Keratinocyte (primary cell): Measurements from ENCODE around the gene METRNL. TPM values are rescaled to one million over a fixed set of nuclear protein-coding genes. Genes with fewer than 3 reads are reported as not detected.

Experiments
- DNase-seq: peaks from one replicate; pipeline ENCODE4 v3.0.0-alpha.2; 2011; ENCODE audit warnings: low read depth, missing footprints, low spot score
- FAIRE-seq: peaks from 2 replicates; lab custom pipeline; 2011; peaks lifted over from hg19 to GRCh38; lab: Jason Lieb, UNC
- H2AFZ ChIP-seq: 2 replicates; pipeline ENCODE4 v1.6.0; 2012; ENCODE audit warnings: low read length, control low read depth, inconsistent platforms; ENCODE audit not compliant: control insufficient read depth
- H3K27ac ChIP-seq: 2 replicates; pipeline ENCODE4 v1.5.1; 2011; ENCODE audit warnings: low read length; ENCODE audit not compliant: control insufficient read depth, insufficient read depth
- H3K27me3 ChIP-seq: 3 replicates; pipeline ENCODE4 v1.6.0; 2011; ENCODE audit warnings: low read length; ENCODE audit not compliant: control insufficient read depth, insufficient read depth; ENCODE audit errors: extremely low read depth
- H3K36me3 ChIP-seq, 2 experiments: 2 replicates in 1 of 2; 3 replicates in 1 of 2; pipeline ENCODE4 v1.5.1; 2011; ENCODE audit warnings: low read length in 2 of 2, mild to moderate bottlenecking in 1 of 2; ENCODE audit not compliant: control insufficient read depth in 2 of 2, insufficient read depth in 2 of 2; ENCODE audit errors: extremely low read depth in 1 of 2
- H3K4me1 ChIP-seq: 3 replicates; pipeline ENCODE4 v1.5.1; 2011; ENCODE audit warnings: low read length; ENCODE audit not compliant: control insufficient read depth, insufficient read depth; ENCODE audit errors: extremely low read depth
- H3K4me2 ChIP-seq: 3 replicates; pipeline ENCODE4 v1.6.0; 2011; ENCODE audit warnings: low read depth, low read length; ENCODE audit not compliant: control insufficient read depth, insufficient read depth; ENCODE audit errors: extremely low read depth
- H3K4me3 ChIP-seq, 3 experiments: fragments of 200-600 bp in 1 of 3; sonication (generic) in 1 of 3; 2 replicates in 2 of 3; 3 replicates in 1 of 3; pipeline ENCODE4 v1.5.1; 2011 to 2016; ENCODE audit warnings: low read length in 3 of 3, mild to moderate bottlenecking in 3 of 3, control low read depth in 2 of 3, inconsistent platforms in 1 of 3, low read depth in 1 of 3, mixed read lengths in 1 of 3, mixed run types in 1 of 3, moderate library complexity in 1 of 3; ENCODE audit not compliant: control insufficient read depth in 2 of 3, insufficient read depth in 2 of 3; ENCODE audit errors: extremely low read depth in 1 of 3
- H3K79me2 ChIP-seq: 2 replicates; pipeline ENCODE4 v1.6.0; 2012; ENCODE audit warnings: low read length; ENCODE audit not compliant: control insufficient read depth, insufficient read depth
- H3K9ac ChIP-seq: 3 replicates; pipeline ENCODE4 v1.6.0; 2011; ENCODE audit warnings: low read length; ENCODE audit not compliant: control insufficient read depth, insufficient read depth; ENCODE audit errors: extremely low read depth
- H3K9me1 ChIP-seq: 3 replicates; pipeline ENCODE4 v1.6.0; 2011; ENCODE audit warnings: low read length; ENCODE audit not compliant: control insufficient read depth, insufficient read depth; ENCODE audit errors: extremely low read depth
- H3K9me3 ChIP-seq: 2 replicates; pipeline ENCODE4 v1.5.1; 2012; ENCODE audit warnings: low read depth, low read length; ENCODE audit not compliant: control insufficient read depth
- H4K20me1 ChIP-seq: 3 replicates; pipeline ENCODE4 v1.6.0; 2011; ENCODE audit warnings: low read length; ENCODE audit not compliant: control insufficient read depth, insufficient read depth; ENCODE audit errors: extremely low read depth
- CTCF ChIP-seq, 3 experiments: IDR thresholded peaks in 1 of 3; conservative IDR thresholded peaks in 1 of 3; optimal IDR thresholded peaks in 1 of 3; 2 replicates in 2 of 3; 3 replicates in 1 of 3; pipeline versions ENCODE3 to v1.5.1; 2011; ENCODE audit warnings: low read length in 3 of 3, mild to moderate bottlenecking in 3 of 3, moderate library complexity in 2 of 3, control low read depth in 1 of 3, inconsistent platforms in 1 of 3; ENCODE audit not compliant: insufficient read depth in 2 of 3; ENCODE audit errors: extremely low read depth in 1 of 3
- EZH2 ChIP-seq: IDR thresholded peaks from one replicate; pipeline ENCODE4 v1.6.1; 2012; ENCODE audit warnings: inconsistent platforms, mild to moderate bottlenecking, low read length, moderate library complexity
- dilution Hi-C: fragments of 300-500 bp; cut with MboI; formaldehyde crosslinking; loops from one replicate; pipeline ENCODE4 v1.7.0; 2020; ENCODE audit warnings: low sequenced_read_pairs; ENCODE audit not compliant: extremely low pct_ligation_motif_present
- polyA plus RNA-seq, 5 experiments: library from polyadenylated mRNA; depleted of rRNA in 3 of 5; stranded (reverse) in 3 of 5; stranded (forward) in 1 of 5; unstranded in 1 of 5; fragments of >200 nt; gene quantifications; 1 replicate in 1 of 5; 2 replicates in 3 of 5; 3 replicates in 1 of 5; pipeline versions ENCODE4 v1.2.1 to v1.2.3, GENCODE V29; 2011 to 2012; ENCODE audit warnings: missing spikeins in 2 of 5, low read depth in 1 of 5, low replicate concordance in 1 of 5

Gene METRNL
- polyA plus RNA-seq, 1 donor (not counting 4 experiments of a cell fraction or from before 2014, with no cell fraction given) = 3.1 TPM

GRCh38 chr17:83106913-83107655 is 27.7 kb downstream of the METRNL start:
- Histone ChIP-seq H3K4me3 (no peak overlapping the region), H3K27me3 (peaks cover 44% of the 10 kb centered on the region), H3K79me2 (no peaks in the 10 kb centered on the region), H3K9ac (no peak overlapping the region), H3K4me2 (no peak overlapping the region), H3K27ac (no peak overlapping the region), H4K20me1 (no peaks in the 10 kb centered on the region), H3K9me3 (peaks cover 3% of the 10 kb centered on the region), H3K4me1 (peaks cover 16% of the 10 kb centered on the region), H2AFZ (no peak overlapping the region), H3K9me1 (no peaks in the 10 kb centered on the region), H3K36me3 (no peaks in the 10 kb centered on the region)
- no peak for DNase-seq
- TF ChIP-seq CTCF (optimal IDR thresholded peaks at IDR 0.05 in 1 of 3, IDR thresholded peaks at IDR 0.05 in 1 of 3, conservative IDR thresholded peaks at IDR 0.05 in 1 of 3; ENCODE audit: extremely low read depth in 1 of 3, insufficient read depth in 2 of 3, low read length in 3 of 3) (no peak), EZH2 (no peak)
- dilution Hi-C loops = no loop called here
- no peak for FAIRE-seq

- no peak for TF ChIP-seq EZH2
- no peak for TF ChIP-seq CTCF (optimal IDR thresholded peaks at IDR 0.05 in 1 of 3, IDR thresholded peaks at IDR 0.05 in 1 of 3, conservative IDR thresholded peaks at IDR 0.05 in 1 of 3; ENCODE audit: extremely low read depth in 1 of 3, insufficient read depth in 2 of 3, low read length in 3 of 3)
- no peak overlapping the region for H3K4me3 ChIP-seq
- H3K9ac ChIP-seq = no peak overlapping the region
- H3K27me3 ChIP-seq = peaks cover 48% of the 10 kb centered on the region
- no peak overlapping the region for H2AFZ ChIP-seq
- dilution Hi-C loops = no loop called here
- H4K20me1 ChIP-seq = no peaks in the 10 kb centered on the region
- H3K4me2 ChIP-seq = no peak overlapping the region
- no peak overlapping the region for H3K27ac ChIP-seq
- H3K36me3 ChIP-seq = no peaks in the 10 kb centered on the region
- H3K79me2 ChIP-seq = no peaks in the 10 kb centered on the region
- H3K9me3 ChIP-seq = peaks cover 3% of the 10 kb centered on the region
- no peak for FAIRE-seq
- peaks cover 16% of the 10 kb centered on the region for H3K4me1 ChIP-seq
- DNase-seq = no peak
- H3K9me1 ChIP-seq = no peaks in the 10 kb centered on the region
Measured at GRCh38 chr17:83107656-83108048, 28.2 kb downstream of the METRNL start.
